Measurements from ENCODE around the gene UBLCP1. TPM values are rescaled to one million over a fixed set of nuclear protein-coding genes. Genes with fewer than 3 reads are reported as not detected.
"Not testable (repeated sequence)": the region's sequence is repeated elsewhere in the genome, so short reads cannot be mapped to it uniquely, and the experiment has no call there.

Gene UBLCP1
- total and polyA plus RNA-seq, 2 experiments from 2014 or later: 19.3 to 28.9 TPM

- Histone ChIP-seq H3K27me3 (no peaks in the 10 kb centered on the region), H3K4me2 (no peak overlapping the region), H3K27ac (no peak overlapping the region), H3K4me1 (ENCODE audit: insufficient read depth) (no peaks in the 10 kb centered on the region), H3K36me3 (replicated peaks; ENCODE audit: insufficient read depth, low read depth) (no peaks in the 10 kb centered on the region), H3K9me3 (ENCODE audit: low read depth) (peaks cover 3% of the 10 kb centered on the region), H4K20me1 (ENCODE audit: insufficient read depth, poor library complexity, severe bottlenecking) (no peaks in the 10 kb centered on the region), H2AFZ (no peak overlapping the region), H3K79me2 (no peaks in the 10 kb centered on the region), H3K9me2 (replicated peaks; ENCODE audit: insufficient read depth) (no peaks in the 10 kb centered on the region), H3K4me3 (no peak overlapping the region)
- DNase-seq (ENCODE audit: low spot score): no peak
- TF ChIP-seq EZH2phosphoT487 (IDR thresholded peaks at IDR 0.05; ENCODE audit: low read depth, severe bottlenecking, unreplicated experiment) (no peak), EZH2 (IDR thresholded peaks at IDR 0.05; ENCODE audit: borderline replicate concordance) (no peak)
- TF ChIP-seq, protein P1, sequence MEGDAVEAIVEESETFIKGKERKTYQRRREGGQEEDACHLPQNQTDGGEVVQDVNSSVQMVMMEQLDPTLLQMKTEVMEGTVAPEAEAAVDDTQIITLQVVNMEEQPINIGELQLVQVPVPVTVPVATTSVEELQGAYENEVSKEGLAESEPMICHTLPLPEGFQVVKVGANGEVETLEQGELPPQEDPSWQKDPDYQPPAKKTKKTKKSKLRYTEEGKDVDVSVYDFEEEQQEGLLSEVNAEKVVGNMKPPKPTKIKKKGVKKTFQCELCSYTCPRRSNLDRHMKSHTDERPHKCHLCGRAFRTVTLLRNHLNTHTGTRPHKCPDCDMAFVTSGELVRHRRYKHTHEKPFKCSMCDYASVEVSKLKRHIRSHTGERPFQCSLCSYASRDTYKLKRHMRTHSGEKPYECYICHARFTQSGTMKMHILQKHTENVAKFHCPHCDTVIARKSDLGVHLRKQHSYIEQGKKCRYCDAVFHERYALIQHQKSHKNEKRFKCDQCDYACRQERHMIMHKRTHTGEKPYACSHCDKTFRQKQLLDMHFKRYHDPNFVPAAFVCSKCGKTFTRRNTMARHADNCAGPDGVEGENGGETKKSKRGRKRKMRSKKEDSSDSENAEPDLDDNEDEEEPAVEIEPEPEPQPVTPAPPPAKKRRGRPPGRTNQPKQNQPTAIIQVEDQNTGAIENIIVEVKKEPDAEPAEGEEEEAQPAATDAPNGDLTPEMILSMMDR (IDR thresholded peaks at IDR 0.05; ENCODE audit: poor library complexity): no peak
- WGBS (ENCODE audit: low lambda C conversion rate, missing lambda C conversion rate): 96% methylated on average over 5 of the region's 5 CpGs
Observed at GRCh38 chr5:159294921-159295320, 31.8 kb downstream of the UBLCP1 start.

- not testable (repeated sequence) for H3K27ac ChIP-seq; H3K79me2 ChIP-seq; DNase-seq (ENCODE audit: low spot score); H3K4me3 ChIP-seq; H4K20me1 ChIP-seq (ENCODE audit: insufficient read depth, poor library complexity, severe bottlenecking); H3K36me3 ChIP-seq (replicated peaks; ENCODE audit: insufficient read depth, low read depth); H3K4me2 ChIP-seq; H3K9me3 ChIP-seq (ENCODE audit: low read depth); H3K27me3 ChIP-seq; H2AFZ ChIP-seq; H3K9me2 ChIP-seq (replicated peaks; ENCODE audit: insufficient read depth); H3K4me1 ChIP-seq (ENCODE audit: insufficient read depth)
- WGBS (ENCODE audit: low lambda C conversion rate, missing lambda C conversion rate): 97% methylated on average over 5 of the region's 5 CpGs
Observed at GRCh38 chr5:159297300-159297699, 34.2 kb downstream of the UBLCP1 start.

DNA sequence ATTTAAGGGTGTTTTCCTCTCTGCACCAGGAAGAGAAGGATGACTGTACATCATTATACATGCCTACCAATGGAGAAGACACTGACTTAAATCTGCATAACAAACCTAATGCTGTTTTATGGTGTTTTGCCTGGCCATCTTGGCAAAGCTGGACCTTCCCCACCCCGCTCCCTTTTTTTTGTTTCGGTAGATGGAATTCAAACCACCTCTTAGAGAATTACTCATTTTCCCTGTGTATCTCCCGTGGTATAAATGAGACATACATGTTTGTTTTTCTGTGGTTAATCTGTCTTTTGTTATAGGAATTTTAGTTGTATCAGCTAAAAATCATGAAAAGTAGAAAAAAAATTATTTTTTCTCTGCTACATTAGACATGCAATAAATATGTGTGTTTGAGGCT lies 38.4 kb downstream of the UBLCP1 start:
- Histone ChIP-seq H3K9me2 (replicated peaks; ENCODE audit: insufficient read depth) (no peaks in the 10 kb centered on the region), H3K79me2 (no peaks in the 10 kb centered on the region), H3K27me3 (no peaks in the 10 kb centered on the region), H3K4me2 (no peak overlapping the region), H3K9me3 (ENCODE audit: low read depth) (peaks cover 3% of the 10 kb centered on the region), H3K27ac (peak overlapping the region; percentile 77), H3K36me3 (replicated peaks; ENCODE audit: insufficient read depth, low read depth) (no peaks in the 10 kb centered on the region), H3K4me1 (ENCODE audit: insufficient read depth) (no peaks in the 10 kb centered on the region), H2AFZ (no peak overlapping the region), H3K4me3 (no peak overlapping the region), H4K20me1 (ENCODE audit: insufficient read depth, poor library complexity, severe bottlenecking) (no peaks in the 10 kb centered on the region)
- TF ChIP-seq EZH2 (IDR thresholded peaks at IDR 0.05; ENCODE audit: borderline replicate concordance): no peak
- TF ChIP-seq, protein P1 (IDR thresholded peaks at IDR 0.05; ENCODE audit: poor library complexity): no peak
- no peak for TF ChIP-seq EZH2phosphoT487 (IDR thresholded peaks at IDR 0.05; ENCODE audit: low read depth, severe bottlenecking, unreplicated experiment)
- DNase-seq (ENCODE audit: low spot score): no peak
- 89% methylated on average over 3 of the region's 3 CpGs for WGBS (ENCODE audit: low lambda C conversion rate, missing lambda C conversion rate)

- peak; percentile 71 for DNase-seq (ENCODE audit: low spot score)
- peak overlapping the region; percentile 31 for H2AFZ ChIP-seq
- not testable (repeated sequence) for H3K9me3 ChIP-seq (ENCODE audit: low read depth); H4K20me1 ChIP-seq (ENCODE audit: insufficient read depth, poor library complexity, severe bottlenecking); H3K27me3 ChIP-seq; H3K4me1 ChIP-seq (ENCODE audit: insufficient read depth); H3K9me2 ChIP-seq (replicated peaks; ENCODE audit: insufficient read depth); H3K79me2 ChIP-seq; H3K36me3 ChIP-seq (replicated peaks; ENCODE audit: insufficient read depth, low read depth); H3K4me2 ChIP-seq; H3K4me3 ChIP-seq
- WGBS (ENCODE audit: low lambda C conversion rate, missing lambda C conversion rate): 88% methylated on average over 13 of the region's 13 CpGs
- H3K27ac ChIP-seq: peak overlapping the region; percentile 91
Observed at GRCh38 chr5:159301929-159302860, 39.1 kb downstream of the UBLCP1 start.

All from hepatocyte (in vitro differentiated cells).